ENCODE results near the gene ALDOB.

ALDOB gene

DNA sequence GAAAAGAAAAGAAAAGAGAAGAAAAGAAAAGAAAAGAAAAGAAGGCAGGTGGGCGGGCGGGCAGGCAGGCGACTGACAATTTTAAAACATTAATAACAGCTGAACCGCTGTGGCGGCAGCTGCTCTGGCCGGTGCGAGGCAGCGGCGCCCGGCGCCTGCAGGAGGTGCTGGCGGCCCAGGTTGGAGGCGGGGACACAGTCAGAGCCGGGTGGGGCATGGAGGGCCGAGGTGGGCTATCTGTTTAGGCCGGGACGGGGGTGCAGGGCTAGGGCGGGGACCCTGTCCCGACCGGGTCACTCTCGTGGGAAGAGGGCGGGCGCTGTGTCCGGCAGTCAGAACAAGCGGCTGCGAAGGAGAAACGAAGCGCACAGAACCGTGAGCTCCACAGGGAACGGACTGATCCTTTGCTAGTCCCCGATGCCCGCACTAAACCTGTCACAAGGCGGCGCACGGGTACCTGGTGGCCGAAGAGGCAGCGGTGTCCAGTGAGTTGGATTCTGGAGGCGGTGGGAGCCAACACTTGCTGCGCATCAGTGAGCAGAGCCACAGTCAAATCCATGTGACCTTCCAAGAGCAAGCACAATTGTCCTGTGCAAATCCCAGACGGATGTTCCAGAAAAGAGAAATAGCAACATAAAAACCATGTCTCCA lies 13.6 kb upstream of the ALDOB start:
- no peak for TF ChIP-seq POLR2AphosphoS5 (IDR thresholded peaks at IDR 0.05; ENCODE audit: low read depth, low read length)
- TF ChIP-seq SIN3A (IDR thresholded peaks at IDR 0.05; ENCODE audit: borderline replicate concordance, insufficient read depth, low read length), result no peak

DNA sequence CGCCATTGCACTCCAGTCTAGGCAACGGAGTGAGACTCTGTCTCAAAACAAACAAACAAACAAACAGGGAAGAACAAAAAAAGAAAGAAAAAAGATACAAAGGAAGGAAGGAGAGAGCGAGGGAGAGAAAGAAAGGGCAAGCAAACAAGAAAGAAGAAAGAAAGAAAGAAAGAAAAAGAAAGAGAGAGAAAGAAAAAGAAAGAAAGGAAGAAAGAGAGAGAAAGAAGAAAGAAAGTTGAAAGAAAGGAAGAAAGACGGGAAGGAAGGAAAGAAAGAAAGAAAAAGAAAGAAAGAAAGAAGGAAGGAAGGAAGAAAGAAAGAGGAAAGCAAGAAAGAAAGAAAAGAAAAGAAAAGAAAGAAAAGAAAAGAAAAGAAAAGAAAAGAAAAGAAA lies 13.1 kb upstream of the ALDOB start:
- TF ChIP-seq SIN3A (IDR thresholded peaks at IDR 0.05; ENCODE audit: borderline replicate concordance, insufficient read depth, low read length) (no peak), FOXP2 (optimal IDR thresholded peaks at IDR 0.05; ENCODE audit: borderline replicate concordance, extremely low read depth, extremely low read length, insufficient read depth) (no peak), POLR2AphosphoS5 (IDR thresholded peaks at IDR 0.05; ENCODE audit: low read depth, low read length) (no peak), TAF1 (IDR thresholded peaks at IDR 0.05; ENCODE audit: borderline replicate concordance, insufficient read depth, low read length) (no peak)
- TF ChIP-seq, protein P1, sequence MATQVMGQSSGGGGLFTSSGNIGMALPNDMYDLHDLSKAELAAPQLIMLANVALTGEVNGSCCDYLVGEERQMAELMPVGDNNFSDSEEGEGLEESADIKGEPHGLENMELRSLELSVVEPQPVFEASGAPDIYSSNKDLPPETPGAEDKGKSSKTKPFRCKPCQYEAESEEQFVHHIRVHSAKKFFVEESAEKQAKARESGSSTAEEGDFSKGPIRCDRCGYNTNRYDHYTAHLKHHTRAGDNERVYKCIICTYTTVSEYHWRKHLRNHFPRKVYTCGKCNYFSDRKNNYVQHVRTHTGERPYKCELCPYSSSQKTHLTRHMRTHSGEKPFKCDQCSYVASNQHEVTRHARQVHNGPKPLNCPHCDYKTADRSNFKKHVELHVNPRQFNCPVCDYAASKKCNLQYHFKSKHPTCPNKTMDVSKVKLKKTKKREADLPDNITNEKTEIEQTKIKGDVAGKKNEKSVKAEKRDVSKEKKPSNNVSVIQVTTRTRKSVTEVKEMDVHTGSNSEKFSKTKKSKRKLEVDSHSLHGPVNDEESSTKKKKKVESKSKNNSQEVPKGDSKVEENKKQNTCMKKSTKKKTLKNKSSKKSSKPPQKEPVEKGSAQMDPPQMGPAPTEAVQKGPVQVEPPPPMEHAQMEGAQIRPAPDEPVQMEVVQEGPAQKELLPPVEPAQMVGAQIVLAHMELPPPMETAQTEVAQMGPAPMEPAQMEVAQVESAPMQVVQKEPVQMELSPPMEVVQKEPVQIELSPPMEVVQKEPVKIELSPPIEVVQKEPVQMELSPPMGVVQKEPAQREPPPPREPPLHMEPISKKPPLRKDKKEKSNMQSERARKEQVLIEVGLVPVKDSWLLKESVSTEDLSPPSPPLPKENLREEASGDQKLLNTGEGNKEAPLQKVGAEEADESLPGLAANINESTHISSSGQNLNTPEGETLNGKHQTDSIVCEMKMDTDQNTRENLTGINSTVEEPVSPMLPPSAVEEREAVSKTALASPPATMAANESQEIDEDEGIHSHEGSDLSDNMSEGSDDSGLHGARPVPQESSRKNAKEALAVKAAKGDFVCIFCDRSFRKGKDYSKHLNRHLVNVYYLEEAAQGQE (IDR thresholded peaks at IDR 0.05; ENCODE audit: insufficient read depth in 1 of 2, low read depth in 2 of 2, low read length in 2 of 2), result no peak

DNA sequence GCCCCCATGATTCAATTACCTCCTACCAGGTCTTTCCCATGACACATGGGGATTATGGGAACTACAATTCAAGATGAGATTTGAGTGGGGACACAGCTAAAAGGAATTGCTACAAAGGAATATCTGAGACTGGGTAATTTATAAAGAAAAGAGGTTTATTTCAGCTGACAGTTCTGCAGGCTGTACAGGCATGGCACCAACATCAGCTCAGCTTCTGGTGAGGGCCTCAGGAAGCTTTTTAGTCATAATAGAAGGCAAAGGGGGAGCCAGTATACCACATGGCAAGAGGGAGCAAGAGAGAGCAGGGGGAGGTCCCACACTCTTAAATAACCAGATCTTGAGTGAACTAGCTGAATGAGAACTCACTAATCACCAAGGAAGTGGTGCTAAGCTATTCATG lies 11.2 kb upstream of the ALDOB start:
- TF ChIP-seq SIN3A (IDR thresholded peaks at IDR 0.05; ENCODE audit: borderline replicate concordance, insufficient read depth, low read length), result no peak
- no peak for TF ChIP-seq FOXP2 (optimal IDR thresholded peaks at IDR 0.05; ENCODE audit: borderline replicate concordance, extremely low read depth, extremely low read length, insufficient read depth)
- TF ChIP-seq, protein P1 (IDR thresholded peaks at IDR 0.05; ENCODE audit: insufficient read depth in 1 of 2, low read depth in 2 of 2, low read length in 2 of 2), result no peak
- no peak for TF ChIP-seq TAF1 (IDR thresholded peaks at IDR 0.05; ENCODE audit: borderline replicate concordance, insufficient read depth, low read length)
- TF ChIP-seq POLR2AphosphoS5 (IDR thresholded peaks at IDR 0.05; ENCODE audit: low read depth, low read length), result no peak

DNA sequence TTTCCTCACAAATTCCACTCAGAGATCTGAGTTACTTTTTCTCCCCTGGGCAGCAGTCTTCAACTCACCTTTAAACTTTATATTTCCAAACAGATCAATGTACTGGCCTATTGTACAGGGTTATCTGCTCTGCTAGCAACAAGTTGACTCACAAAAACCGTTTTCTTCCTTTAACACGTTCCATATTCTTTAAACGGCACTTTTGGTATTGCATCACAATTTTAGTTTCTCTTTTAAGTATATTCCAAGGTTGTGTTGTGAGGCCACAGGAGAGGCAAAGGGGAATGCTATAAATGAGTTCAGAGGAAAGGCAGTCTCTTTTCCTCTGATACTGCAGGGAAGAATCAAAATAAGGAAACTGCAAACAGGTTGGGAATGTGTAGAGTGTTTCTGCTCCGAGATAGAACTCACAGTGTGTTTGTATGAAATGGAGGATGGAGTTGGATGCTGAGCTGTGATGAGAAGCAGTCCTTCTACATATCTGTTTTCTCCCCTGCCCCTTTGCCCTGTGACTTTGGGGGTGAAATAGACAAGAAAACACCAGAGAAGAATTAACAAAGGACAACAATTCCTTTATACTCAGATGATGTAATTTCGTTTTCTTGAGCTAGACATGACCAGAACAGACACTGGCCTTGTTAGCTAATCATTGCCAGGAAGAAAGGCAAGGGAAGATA lies 9.9 kb upstream of the ALDOB start:
- TF ChIP-seq FOXP2 (optimal IDR thresholded peaks at IDR 0.05; ENCODE audit: borderline replicate concordance, extremely low read depth, extremely low read length, insufficient read depth), result no peak

DNA sequence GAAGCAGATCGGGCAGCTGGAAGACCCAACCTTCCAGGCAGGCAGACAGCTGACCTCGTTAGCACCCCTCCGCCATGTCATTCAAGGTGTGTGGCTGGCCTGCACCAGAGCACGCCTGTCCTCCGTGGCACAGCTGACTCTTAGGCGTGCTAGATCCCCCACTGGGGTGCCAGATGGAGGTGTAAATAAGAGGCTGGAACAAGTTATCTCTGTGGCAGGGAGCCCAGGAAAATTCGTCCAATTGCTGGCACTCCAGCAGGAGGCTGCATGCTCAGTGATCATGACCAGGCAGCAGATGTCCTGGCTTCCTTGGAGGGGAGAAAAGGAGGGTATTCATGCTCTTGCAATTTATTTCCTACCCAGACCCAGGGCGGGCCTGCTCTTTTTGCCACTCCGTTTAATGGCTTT lies 7.8 kb upstream of the ALDOB start:
- TF ChIP-seq POLR2AphosphoS5 (IDR thresholded peaks at IDR 0.05; ENCODE audit: low read depth, low read length), result no peak
- TF ChIP-seq SIN3A (IDR thresholded peaks at IDR 0.05; ENCODE audit: borderline replicate concordance, insufficient read depth, low read length), result no peak
- TF ChIP-seq, protein P1 (IDR thresholded peaks at IDR 0.05; ENCODE audit: insufficient read depth in 1 of 2, low read depth in 2 of 2, low read length in 2 of 2), result no peak
- no peak for TF ChIP-seq TAF1 (IDR thresholded peaks at IDR 0.05; ENCODE audit: borderline replicate concordance, insufficient read depth, low read length)
- no peak for TF ChIP-seq FOXP2 (optimal IDR thresholded peaks at IDR 0.05; ENCODE audit: borderline replicate concordance, extremely low read depth, extremely low read length, insufficient read depth)

DNA sequence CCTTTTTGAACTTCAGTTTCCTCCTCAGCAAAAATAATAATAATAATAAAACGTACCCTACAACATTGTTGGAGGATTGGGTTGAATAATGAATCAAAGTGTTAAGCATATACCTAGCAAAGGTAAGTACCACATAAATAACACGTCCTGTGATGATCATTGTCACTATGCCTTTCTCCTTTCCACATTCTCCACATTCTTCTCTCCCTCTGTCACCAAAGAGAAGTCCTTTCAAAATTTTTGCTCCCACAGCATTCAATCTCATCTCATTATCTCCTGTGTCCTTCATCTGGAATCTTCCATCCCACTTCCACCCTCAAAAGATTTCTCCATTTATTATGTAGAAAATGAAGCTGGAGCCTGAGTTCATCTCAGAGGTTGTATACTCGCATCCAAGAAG lies 7.2 kb upstream of the ALDOB start:
- TF ChIP-seq FOXP2 (optimal IDR thresholded peaks at IDR 0.05; ENCODE audit: borderline replicate concordance, extremely low read depth, extremely low read length, insufficient read depth) (no peak), SIN3A (IDR thresholded peaks at IDR 0.05; ENCODE audit: borderline replicate concordance, insufficient read depth, low read length) (no peak), POLR2AphosphoS5 (IDR thresholded peaks at IDR 0.05; ENCODE audit: low read depth, low read length) (no peak), TAF1 (IDR thresholded peaks at IDR 0.05; ENCODE audit: borderline replicate concordance, insufficient read depth, low read length) (no peak)
- TF ChIP-seq, protein P1 (IDR thresholded peaks at IDR 0.05; ENCODE audit: insufficient read depth in 1 of 2, low read depth in 2 of 2, low read length in 2 of 2), result no peak
